ENCODE data around the gene NIP7. TPM values are rescaled to one million over a fixed set of nuclear protein-coding genes. Genes with fewer than 3 reads are reported as not detected.

Gene NIP7
- total RNA-seq, 1 experiment from 2014 or later = 62.8 TPM

GRCh38 chr16:69371564-69371963 lies 32.0 kb downstream of the NIP7 start:
- Histone ChIP-seq H2AFZ (ENCODE audit: low read depth, low read length, poor library complexity, severe bottlenecking) (no peak overlapping the region), H3K4me2 (ENCODE audit: low read length) (no peak overlapping the region), H3K79me2 (ENCODE audit: insufficient read depth, low read length) (peaks cover 60% of the 10 kb centered on the region), H3K36me3 (ENCODE audit: control insufficient read depth in 1 of 2, insufficient read depth in 2 of 2, low read length in 2 of 2) (peaks cover 62 to 74% of the 10 kb centered on the region in 2 experiments), H4K20me1 (ENCODE audit: insufficient read depth) (peaks cover 9% of the 10 kb centered on the region; the same call in 1 of the 2 replicates), H3K4me3 (replicated peaks in 1 of 2; ENCODE audit: low read depth in 1 of 2, low read length in 2 of 2) (no peak overlapping the region), H3K27me3 (ENCODE audit: insufficient read depth, low read length) (no peaks in the 10 kb centered on the region), H3K9me3 (ENCODE audit: control insufficient read depth in 1 of 2, insufficient read depth in 1 of 2, low read depth in 1 of 2, low read length in 2 of 2) (no peaks in the 10 kb centered on the region), H3K9me2 (ENCODE audit: insufficient read depth) (no peaks in the 10 kb centered on the region), H3K27ac (ENCODE audit: low read depth, low read length) (no peak overlapping the region), H3K4me1 (ENCODE audit: control insufficient read depth in 1 of 2, insufficient read depth in 2 of 2, low read length in 2 of 2) (no peaks in the 10 kb centered on the region), H3K9ac (ENCODE audit: low read length) (no peak overlapping the region)
- POLR2A ChIA-PET = no interaction called here
- RAD21 ChIA-PET (ENCODE audit: low non-redundant PET in 1 of 2, low total read pairs in 2 of 2, uncharacterized antibody in 2 of 2, unreplicated experiment in 2 of 2) = no interaction called here
- BruUV-seq (replicated peaks) = no TSS peak
- CTCF ChIA-PET = no interaction called here
- TF ChIP-seq RAD21 (IDR thresholded peaks at IDR 0.05; ENCODE audit: low read depth) (no peak), JUND (IDR thresholded peaks at IDR 0.05) (no peak), TCF7L2 (IDR thresholded peaks at IDR 0.05; ENCODE audit: borderline replicate concordance, extremely low read depth, insufficient read depth, insufficient read length) (no peak), ELF1 (IDR thresholded peaks at IDR 0.05; ENCODE audit: borderline replicate concordance, low read depth) (no peak), POLR2A (IDR thresholded peaks at IDR 0.05; ENCODE audit: borderline replicate concordance, extremely low read depth, insufficient read depth, insufficient read length) (no peak)
- TF ChIP-seq, protein P1, sequence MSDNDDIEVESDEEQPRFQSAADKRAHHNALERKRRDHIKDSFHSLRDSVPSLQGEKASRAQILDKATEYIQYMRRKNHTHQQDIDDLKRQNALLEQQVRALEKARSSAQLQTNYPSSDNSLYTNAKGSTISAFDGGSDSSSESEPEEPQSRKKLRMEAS (IDR thresholded peaks at IDR 0.05) = no peak
- TF ChIP-seq, protein P2, sequence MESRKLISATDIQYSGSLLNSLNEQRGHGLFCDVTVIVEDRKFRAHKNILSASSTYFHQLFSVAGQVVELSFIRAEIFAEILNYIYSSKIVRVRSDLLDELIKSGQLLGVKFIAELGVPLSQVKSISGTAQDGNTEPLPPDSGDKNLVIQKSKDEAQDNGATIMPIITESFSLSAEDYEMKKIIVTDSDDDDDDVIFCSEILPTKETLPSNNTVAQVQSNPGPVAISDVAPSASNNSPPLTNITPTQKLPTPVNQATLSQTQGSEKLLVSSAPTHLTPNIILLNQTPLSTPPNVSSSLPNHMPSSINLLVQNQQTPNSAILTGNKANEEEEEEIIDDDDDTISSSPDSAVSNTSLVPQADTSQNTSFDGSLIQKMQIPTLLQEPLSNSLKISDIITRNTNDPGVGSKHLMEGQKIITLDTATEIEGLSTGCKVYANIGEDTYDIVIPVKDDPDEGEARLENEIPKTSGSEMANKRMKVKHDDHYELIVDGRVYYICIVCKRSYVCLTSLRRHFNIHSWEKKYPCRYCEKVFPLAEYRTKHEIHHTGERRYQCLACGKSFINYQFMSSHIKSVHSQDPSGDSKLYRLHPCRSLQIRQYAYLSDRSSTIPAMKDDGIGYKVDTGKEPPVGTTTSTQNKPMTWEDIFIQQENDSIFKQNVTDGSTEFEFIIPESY (IDR thresholded peaks at IDR 0.05; ENCODE audit: extremely low read depth, insufficient replicate concordance, low read length) = no peak
- TF ChIP-seq, protein P3, sequence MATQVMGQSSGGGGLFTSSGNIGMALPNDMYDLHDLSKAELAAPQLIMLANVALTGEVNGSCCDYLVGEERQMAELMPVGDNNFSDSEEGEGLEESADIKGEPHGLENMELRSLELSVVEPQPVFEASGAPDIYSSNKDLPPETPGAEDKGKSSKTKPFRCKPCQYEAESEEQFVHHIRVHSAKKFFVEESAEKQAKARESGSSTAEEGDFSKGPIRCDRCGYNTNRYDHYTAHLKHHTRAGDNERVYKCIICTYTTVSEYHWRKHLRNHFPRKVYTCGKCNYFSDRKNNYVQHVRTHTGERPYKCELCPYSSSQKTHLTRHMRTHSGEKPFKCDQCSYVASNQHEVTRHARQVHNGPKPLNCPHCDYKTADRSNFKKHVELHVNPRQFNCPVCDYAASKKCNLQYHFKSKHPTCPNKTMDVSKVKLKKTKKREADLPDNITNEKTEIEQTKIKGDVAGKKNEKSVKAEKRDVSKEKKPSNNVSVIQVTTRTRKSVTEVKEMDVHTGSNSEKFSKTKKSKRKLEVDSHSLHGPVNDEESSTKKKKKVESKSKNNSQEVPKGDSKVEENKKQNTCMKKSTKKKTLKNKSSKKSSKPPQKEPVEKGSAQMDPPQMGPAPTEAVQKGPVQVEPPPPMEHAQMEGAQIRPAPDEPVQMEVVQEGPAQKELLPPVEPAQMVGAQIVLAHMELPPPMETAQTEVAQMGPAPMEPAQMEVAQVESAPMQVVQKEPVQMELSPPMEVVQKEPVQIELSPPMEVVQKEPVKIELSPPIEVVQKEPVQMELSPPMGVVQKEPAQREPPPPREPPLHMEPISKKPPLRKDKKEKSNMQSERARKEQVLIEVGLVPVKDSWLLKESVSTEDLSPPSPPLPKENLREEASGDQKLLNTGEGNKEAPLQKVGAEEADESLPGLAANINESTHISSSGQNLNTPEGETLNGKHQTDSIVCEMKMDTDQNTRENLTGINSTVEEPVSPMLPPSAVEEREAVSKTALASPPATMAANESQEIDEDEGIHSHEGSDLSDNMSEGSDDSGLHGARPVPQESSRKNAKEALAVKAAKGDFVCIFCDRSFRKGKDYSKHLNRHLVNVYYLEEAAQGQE (IDR thresholded peaks at IDR 0.05; ENCODE audit: low read depth) = no peak
- no peak for ATAC-seq
- intact Hi-C loops (cut with micrococcal nuclease) = no loop called here
- DNase-seq (ENCODE audit: low read depth, low spot score) = no peak

Data from HCT116 (cell line).